ENCODE data around the gene WNT2B.

- TF ChIP-seq POLR2AphosphoS5 (IDR thresholded peaks at IDR 0.05; ENCODE audit: borderline replicate concordance, low read depth, low read length) (no peak), EZH2 (IDR thresholded peaks at IDR 0.05) (no peak)
Observed at GRCh38 chr1:112464501-112464900, 44.3 kb upstream of the WNT2B start.

All from SK-N-MC (cell line).